ENCODE measurements around the gene SMG6. TPM values are rescaled to one million over a fixed set of nuclear protein-coding genes. Genes with fewer than 3 reads are reported as not detected.

The SMG6 gene
- total and polyA plus RNA-seq, 2 of the 8 experiments (the other 6 are each of a cell fraction or from before 2014, with no cell fraction given), result 18.5 to 25.2 TPM

- TF ChIP-seq CHD7 (IDR thresholded peaks at IDR 0.05; ENCODE audit: insufficient replicate concordance, low read length) (no peak), RAD21 (IDR thresholded peaks at IDR 0.05 in 1 of 2, conservative IDR thresholded peaks at IDR 0.05 in 1 of 2; ENCODE audit: low read depth in 2 of 2, low read length in 2 of 2) (no peak), EP300 (IDR thresholded peaks at IDR 0.05; ENCODE audit: borderline replicate concordance in 1 of 2, low read depth in 2 of 2, low read length in 2 of 2) (no peak), RBBP5 (IDR thresholded peaks at IDR 0.05; ENCODE audit: borderline replicate concordance, low read depth, low read length) (no peak), BCL11A (IDR thresholded peaks at IDR 0.05; ENCODE audit: low read depth in 2 of 2, low read length in 2 of 2) (no peak), RNF2 (IDR thresholded peaks at IDR 0.05; ENCODE audit: borderline replicate concordance, low read depth, low read length, missing control alignments, poor library complexity, severe bottlenecking) (no peak), SUZ12 (IDR thresholded peaks at IDR 0.05; ENCODE audit: low read length) (no peak), BACH1 (IDR thresholded peaks at IDR 0.05; ENCODE audit: low read length) (no peak)
Observed at GRCh38 chr17:2202996-2203575, 100.5 kb downstream of the SMG6 start (continued).
